GM21717 (cell line): ENCODE data around the gene AHCY.
"Not testable (repeated sequence)": the region's sequence is repeated elsewhere in the genome, so short reads cannot be mapped to it uniquely, and the experiment has no call there.

Experiments used
- ATAC-seq: cut with Tn5 transposase; IDR thresholded peaks from one replicate; pipeline ENCODE4 v1.9.1; 2021; ENCODE audit warnings: mild to moderate bottlenecking, moderate library complexity; ENCODE audit not compliant: unreplicated experiment

AHCY gene

GRCh38 chr20:34262488-34263288, 40.5 kb downstream of the AHCY start:
- no peak for ATAC-seq

- ATAC-seq, result no peak
These were observed 42.8 kb downstream of the AHCY start for GRCh38 chr20:34260208-34260942.

GRCh38 chr20:34256629-34257124, 46.5 kb downstream of the AHCY start:
- no peak for ATAC-seq

GRCh38 chr20:34254979-34255378, 48.2 kb downstream of the AHCY start:
- ATAC-seq, result no peak

GRCh38 chr20:34252431-34253086, 50.6 kb downstream of the AHCY start:
- ATAC-seq, result not testable (repeated sequence)

GRCh38 chr20:34251619-34252018, 51.5 kb downstream of the AHCY start:
- ATAC-seq, result no peak

- ATAC-seq, result no peak
These were observed 53.1 kb downstream of the AHCY start for GRCh38 chr20:34250005-34250404.

GRCh38 chr20:34249291-34249690, 53.9 kb downstream of the AHCY start:
- ATAC-seq, result no peak

- ATAC-seq, result no peak
These were observed 57.0 kb downstream of the AHCY start for GRCh38 chr20:34246126-34246626.

GRCh38 chr20:34243377-34243776, 59.8 kb downstream of the AHCY start:
- no peak for ATAC-seq

GRCh38 chr20:34242879-34243278, 60.3 kb downstream of the AHCY start:
- ATAC-seq, result no peak

GRCh38 chr20:34242015-34242414, 61.1 kb downstream of the AHCY start:
- ATAC-seq, result not testable (repeated sequence)

- ATAC-seq, result no peak
These were observed 62.2 kb downstream of the AHCY start, which contains the start of gene ASIP for GRCh38 chr20:34240693-34241615. TSS of gene ASIP (plus strand) at chr20:34241423. CDS start at chr20:34260375, 18,952 bp downstream.

GRCh38 chr20:34240121-34240520, 63.0 kb downstream of the AHCY start:
- no peak for ATAC-seq

- no peak for ATAC-seq
These were observed 65.2 kb downstream of the AHCY start for GRCh38 chr20:34237942-34238341.

GRCh38 chr20:34235875-34236274, 67.3 kb downstream of the AHCY start:
- no peak for ATAC-seq

- no peak for ATAC-seq
These were observed 69.5 kb downstream of the AHCY start for GRCh38 chr20:34233687-34234086.

GRCh38 chr20:34232494-34233087, 70.6 kb downstream of the AHCY start:
- ATAC-seq, result no peak

- no peak for ATAC-seq
These were observed 71.5 kb downstream of the AHCY start for GRCh38 chr20:34231634-34232033.
